Hepatocyte (in vitro differentiated cells): Measurements from ENCODE around the gene TPCN2.

Experiments
- CTCF ChIP-seq: fragments of 200-600 bp; sonication (generic); IDR thresholded peaks from 2 replicates; pipeline ENCODE4 v1.5.1; 2016; ENCODE audit warnings: antibody characterized with exemption, mild to moderate bottlenecking; ENCODE audit not compliant: poor library complexity
- EZH2 ChIP-seq: fragments of 200-600 bp; sonication (generic); IDR thresholded peaks from 2 replicates; pipeline ENCODE4 v1.6.1; 2016; ENCODE audit warnings: antibody characterized with exemption, mild to moderate bottlenecking, borderline replicate concordance

GRCh38 chr11:69129053-69129452, 80.3 kb downstream of the TPCN2 start:
- TF ChIP-seq EZH2 (no peak), CTCF (no peak)
